NCI-H345 treated with DMSO at 0.1 percent for 48 hours (cell line): Measurements from ENCODE around the gene CYP3A7.
"Not testable (repeated sequence)": the region's sequence is repeated elsewhere in the genome, so short reads cannot be mapped to it uniquely, and the experiment has no call there.

Experiments
- DNase-seq: peaks from one replicate; lab custom pipeline; 2025; ENCODE audit not compliant: unreplicated experiment; lab: John Stamatoyannopoulos, UW

CYP3A7 gene

GRCh38 chr7:99674995-99675742 lies 59.8 kb downstream of the CYP3A7 start:
- no peak for DNase-seq

- no peak for DNase-seq
These were observed 62.4 kb downstream of the CYP3A7 start for GRCh38 chr7:99672573-99672972.

DNA sequence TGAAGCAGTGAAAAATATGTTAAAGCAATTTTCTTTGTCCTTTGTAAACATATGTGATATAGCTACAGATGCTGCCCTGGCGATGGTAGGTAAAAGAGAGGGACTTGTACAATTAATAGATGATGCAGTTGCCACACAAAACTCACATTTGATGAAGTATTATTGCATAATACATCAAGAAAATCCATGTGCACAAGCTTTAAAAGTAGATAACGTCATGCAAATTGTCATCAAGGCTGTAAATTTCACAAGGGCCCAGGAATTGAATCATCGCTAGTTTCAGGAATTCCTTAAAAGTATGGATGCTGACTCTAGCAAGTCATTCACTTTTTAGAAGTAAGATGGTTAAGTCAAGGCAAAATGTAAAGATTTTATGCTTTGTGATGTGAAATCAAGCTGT lies 65.2 kb downstream of the CYP3A7 start:
- DNase-seq, result no peak

GRCh38 chr7:99668541-99668940 lies 66.5 kb downstream of the CYP3A7 start:
- no peak for DNase-seq

DNA sequence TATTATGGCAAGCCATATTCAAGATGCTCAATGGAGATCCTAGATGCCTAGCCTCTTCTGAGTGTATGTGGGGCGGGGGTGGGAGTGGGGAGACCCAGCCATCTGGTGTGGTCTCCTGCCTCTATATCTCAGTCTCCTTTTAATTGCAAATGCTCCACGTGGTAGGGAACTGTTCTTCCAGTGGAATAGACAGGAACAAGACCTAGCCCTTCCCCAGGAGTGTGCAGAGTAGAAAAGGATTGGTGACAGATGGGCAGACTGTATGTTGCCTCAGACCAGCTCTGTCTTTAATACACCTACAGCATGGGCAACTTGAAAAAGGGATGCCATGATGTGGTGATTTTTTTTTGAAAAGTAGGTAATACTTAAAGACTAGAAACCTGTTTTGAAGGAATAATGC lies 67.8 kb downstream of the CYP3A7 start:
- no peak for DNase-seq

- no peak for DNase-seq
These were observed 69.0 kb downstream of the CYP3A7 start for GRCh38 chr7:99666013-99666395.

GRCh38 chr7:99665312-99666012 lies 69.5 kb downstream of the CYP3A7 start:
- DNase-seq, result no peak

- not testable (repeated sequence) for DNase-seq
These were observed 77.1 kb downstream of the CYP3A7 start for GRCh38 chr7:99657879-99658278.
